ENCODE data around the gene MRPL19.
A peak's percentile ranks its signal among the peaks of the same experiment; 100 is the strongest.
"Not testable (repeated sequence)": the region's sequence is repeated elsewhere in the genome, so short reads cannot be mapped to it uniquely, and the experiment has no call there.

Gene MRPL19

DNA sequence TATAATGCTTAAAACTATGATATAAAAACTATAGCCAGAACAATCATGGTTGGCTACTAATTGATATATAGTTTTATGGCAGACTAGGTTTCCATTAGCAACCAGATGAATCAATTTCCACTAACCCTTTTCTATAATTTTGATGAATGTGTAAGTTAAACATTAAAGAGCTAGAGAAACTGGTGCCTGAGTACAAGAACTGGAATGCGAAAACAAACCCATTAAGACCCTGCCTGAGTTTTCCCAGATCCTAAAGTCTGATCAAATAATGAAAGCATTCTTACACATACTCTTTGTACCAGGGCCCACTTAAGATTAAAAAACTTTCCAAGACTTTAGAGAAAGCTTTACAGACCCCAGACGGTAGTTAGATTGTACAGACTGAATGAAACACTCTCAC, 21.3 kb downstream of the MRPL19 start:
- DNase-seq (ENCODE audit: low spot score) = no peak

DNA sequence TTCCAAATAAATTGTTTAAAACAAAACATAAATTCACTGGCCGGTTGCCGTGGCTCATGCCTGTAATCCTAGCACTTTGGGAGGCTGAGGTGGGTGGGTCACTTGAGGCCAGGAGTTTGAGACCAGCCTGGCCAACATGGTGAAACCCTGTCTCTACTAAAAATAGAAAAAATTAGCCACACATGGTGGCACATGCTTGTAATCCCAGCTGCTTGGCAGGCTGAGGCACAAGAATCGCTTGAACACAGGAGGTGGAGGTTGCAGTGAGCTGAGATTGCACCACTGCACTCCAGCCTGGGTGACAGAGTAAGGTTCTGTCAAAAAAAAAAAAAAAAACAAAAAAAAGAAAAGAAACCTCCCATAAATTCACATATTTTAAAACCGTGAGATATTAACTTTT, 28.8 kb downstream of the MRPL19 start:
- DNase-seq (ENCODE audit: low spot score) = not testable (repeated sequence)

DNA sequence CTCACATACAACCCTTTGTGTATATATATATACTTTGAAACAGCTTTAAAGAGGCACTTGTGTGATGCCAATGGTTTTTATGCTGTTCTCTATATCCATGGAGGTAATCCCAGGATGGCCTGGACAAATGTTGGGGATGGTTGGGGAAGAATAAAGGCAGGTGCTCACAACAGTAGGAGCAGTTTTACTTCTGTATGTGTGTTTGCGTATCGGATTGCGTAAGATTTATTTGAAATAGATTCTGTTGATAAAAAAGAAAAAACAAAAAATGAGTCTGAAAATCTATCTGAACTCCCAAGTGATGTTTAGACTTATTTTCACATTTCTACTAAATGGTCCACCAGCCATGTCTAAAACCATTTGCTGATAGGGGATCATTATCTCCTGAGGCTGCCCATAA, 29.3 kb downstream of the MRPL19 start:
- DNase-seq (ENCODE audit: low spot score) = no peak

DNA sequence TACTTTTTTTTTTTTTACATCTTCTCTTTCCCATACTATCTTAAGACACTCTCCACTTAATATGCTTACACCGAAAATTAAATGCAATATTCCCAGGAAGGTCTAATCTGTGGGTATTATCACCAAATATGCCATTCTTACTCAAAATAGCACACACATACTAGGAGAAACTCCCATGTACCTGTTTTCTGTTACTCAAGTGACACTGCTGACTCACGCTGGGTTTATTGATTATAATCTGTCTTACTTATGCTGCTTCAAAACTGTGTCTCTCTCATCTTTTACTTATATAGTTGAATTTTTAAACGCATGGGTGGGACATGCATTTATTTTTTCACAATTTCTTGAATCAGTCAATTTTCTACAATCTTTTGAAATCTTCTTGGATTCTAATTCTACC, 29.9 kb downstream of the MRPL19 start:
- peak; percentile 14 for DNase-seq (ENCODE audit: low spot score)

DNA sequence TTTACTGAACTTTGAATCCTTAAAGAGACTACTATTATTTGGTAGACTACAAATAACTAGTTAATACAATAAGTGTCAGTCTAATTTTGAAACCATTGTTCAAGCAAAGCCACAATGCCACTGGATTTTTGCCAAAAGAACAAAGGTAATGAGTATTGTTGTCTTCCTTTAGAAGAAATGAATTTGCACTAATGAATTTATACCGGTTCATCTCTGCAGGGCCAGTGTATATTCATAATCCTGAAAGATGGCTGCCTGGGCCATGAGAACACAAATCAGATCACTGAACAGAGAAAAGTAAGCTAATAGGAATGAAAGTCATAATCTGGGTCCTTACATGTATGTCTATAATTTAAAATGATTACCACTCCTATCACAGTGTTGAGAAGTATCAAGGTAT, 33.0 kb downstream of the MRPL19 start:
- DNase-seq (ENCODE audit: low spot score) = no peak

DNA sequence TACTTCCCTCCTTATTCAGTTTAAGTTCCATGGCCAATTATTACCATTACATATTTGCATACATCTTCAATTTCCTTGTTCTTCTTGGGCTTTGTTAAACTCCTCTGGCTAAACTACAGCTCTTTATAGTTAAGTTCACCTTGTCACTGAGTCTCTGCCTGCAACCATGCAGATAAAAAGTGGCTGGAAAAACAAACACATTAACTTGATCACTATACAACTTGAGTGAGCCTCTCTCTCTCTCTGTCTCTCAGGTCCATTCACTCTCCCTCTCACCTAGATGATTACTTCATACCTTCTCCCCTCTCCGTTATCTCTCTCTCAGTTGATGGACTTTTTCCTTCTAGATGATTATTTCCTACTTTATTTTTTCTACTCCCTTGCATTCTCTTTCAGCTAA, 33.8 kb downstream of the MRPL19 start:
- no peak for DNase-seq (ENCODE audit: low spot score)

DNA sequence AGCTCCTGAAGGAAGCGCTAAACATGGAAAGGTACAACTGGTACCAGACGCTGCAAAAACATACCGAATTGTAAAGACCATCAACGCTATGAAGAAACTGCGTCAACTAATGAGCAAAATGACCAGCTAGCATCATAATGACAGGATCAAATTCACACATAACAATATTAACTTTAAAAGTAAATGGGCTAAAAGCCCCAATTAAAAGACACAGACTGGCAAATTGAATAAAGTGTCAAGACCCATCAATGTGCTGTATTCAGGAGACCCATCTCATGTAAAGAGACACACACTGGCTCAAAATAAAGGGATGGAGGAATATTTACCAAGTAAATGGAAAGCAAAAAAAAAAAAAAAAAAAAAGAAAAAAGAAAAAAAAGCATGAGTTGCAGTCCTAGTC, 36.8 kb downstream of the MRPL19 start:
- DNase-seq (ENCODE audit: low spot score) = not testable (repeated sequence)

DNA sequence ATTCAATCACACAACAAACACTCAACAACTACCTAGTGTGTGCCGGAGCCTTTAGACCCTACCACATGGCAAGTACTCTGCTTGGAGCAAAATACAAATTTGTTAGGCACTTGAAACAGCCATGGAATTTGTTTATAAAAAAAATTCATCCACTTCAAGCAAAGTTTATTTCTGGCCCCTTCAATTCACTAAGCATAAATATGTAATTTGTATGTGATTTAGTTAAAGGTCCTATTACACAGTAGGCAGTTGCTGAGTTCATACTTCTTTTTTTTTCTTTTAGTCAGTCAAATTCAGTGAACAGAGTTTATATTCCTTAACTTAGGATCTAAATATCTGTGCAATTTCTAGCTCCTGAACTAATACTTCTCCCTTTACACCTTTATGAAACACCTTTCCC, 41.6 kb downstream of the MRPL19 start:
- DNase-seq (ENCODE audit: low spot score) = no peak

DNA sequence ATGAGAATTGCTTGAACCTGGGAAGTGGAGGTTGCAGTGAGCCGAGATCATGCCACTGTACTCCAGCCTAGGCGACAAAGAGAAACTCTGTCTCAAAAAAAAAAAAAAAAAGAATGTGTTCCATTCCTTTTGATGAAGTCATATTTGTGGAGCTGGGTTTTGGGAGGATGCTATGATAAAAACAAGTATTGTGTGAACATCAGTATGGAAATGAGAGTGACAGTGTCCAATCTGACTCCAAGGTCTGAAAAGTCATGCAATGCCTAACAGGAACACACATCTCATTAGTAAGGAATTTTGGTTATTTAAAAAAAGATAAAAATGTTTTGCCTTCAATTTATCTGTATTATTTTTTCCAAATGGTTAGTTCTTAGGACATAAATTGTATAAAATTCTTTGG, 52.3 kb downstream of the MRPL19 start:
- DNase-seq (ENCODE audit: low spot score) = no peak

DNA sequence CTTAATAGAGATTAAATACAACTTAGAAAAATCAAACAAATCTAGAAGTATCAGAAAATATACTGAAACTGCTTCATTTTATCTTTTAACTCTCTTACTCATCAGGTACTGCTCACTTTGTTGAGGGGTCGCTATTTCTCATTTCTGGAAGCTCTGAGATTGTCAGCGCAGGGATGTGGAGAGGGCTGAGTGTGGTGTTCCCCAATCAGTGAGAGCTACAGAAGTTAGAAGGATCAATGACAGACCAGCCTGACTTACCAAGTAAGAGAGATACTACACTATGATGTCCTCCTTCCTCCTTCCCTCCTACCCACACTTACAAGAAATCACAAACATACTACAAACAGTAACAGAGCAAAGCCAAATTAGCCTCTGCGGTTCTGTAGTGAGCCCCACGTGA, 56.0 kb downstream of the MRPL19 start:
- DNase-seq (ENCODE audit: low spot score) = no peak

DNA sequence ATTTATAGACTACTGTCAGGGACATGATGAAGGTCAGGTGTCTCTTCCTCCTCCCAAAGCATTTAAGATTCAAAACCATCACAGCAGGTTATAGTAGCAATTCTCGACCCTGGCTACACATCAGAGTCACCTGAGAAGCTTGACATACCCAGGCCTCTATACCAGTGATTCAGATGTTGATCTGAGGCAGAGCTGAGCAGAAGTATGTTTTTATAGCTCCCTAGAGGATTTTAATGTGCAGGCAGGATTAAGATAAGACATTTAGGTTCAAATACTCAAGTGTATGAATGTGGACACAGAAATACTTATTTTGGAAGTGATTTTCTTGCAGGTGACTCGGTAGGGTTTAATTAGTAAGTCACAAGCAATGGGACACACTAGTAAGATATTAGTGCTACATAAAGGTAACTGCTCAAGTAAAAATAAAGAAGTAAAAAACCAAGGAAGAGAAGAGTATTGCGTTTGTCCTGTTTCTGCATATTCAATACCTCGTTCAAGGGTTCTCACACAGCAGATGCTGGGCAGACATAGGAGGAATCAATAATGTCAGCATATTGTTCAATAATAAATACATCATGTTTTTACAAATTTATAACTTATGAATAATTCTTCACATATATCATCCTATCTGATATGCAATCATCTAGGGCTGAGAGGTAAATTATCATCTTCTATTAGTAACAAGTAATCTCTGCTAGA, 57.2 kb downstream of the MRPL19 start:
- no peak for DNase-seq (ENCODE audit: low spot score)

DNA sequence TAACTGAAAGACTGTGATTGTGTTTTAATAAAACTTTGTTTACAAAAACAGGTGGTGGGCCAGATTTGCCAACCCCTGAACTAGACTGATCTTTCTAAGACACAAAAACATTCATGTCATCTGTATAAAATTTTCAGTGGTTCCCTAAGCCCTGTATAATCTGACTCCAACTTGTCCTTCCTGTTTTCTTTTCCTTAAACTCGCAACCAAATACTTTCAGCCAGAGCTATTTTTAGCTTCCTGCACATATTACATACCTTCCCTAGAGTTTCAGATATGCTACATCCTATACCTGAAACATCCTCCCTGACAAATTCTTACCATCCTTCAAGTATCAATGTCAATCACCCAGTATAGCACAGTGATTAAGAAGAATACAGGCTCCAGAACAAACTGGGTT, 59.3 kb downstream of the MRPL19 start:
- DNase-seq (ENCODE audit: low spot score) = no peak

DNA sequence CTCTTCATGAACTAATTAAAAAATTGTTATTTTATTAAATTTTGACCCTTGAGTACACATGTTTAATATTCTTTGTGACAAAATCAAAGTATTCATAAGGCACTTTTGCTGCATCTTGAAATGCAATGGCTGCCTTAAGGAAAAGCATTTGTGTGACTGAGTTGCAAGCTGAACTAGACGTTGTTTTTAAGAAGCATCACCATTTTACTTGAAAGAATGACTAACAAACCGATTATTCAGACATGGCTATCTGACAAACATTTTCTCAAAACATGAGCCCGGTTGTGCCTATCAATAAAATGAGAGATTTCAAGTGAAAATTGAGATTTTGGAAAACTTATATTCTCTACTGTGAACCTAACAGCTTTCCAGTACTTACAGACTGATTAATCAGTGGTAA, 61.3 kb downstream of the MRPL19 start:
- DNase-seq (ENCODE audit: low spot score) = no peak

DNA sequence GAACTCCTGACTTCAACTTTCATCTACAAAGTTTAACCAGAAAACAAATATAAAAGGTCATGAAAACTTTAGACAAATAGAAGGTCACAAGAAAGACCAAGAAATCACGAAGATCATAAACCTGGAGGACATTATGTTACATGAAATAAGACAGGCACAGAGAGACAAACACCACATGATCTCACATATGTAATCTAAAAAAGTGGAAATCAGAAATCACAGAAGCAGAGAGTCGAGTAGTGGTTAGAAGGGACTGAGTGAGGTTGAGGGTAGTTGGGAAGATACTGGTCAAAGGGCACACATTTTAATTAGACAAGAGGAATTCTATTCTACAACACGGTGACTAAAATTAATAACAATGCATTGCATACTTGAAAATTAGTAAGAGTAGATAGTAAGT, 62.7 kb downstream of the MRPL19 start:
- no peak for DNase-seq (ENCODE audit: low spot score)

DNA sequence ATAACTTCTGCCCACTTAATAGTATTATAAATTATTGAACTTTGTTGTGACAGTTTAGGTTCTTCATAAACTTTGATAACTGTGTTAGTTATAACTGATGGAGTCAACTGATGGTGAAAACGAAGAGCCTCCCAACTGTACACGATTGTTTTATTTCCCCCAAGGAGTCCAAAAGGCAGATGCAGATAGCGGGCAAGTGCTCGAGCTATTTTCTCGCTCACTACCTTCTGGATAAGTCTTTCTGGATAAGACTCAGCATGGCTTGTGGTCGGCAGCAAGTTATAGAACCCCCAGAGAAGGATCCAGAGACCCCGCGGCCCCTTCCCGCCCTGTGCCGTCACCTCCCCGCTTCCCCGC, 63.6 kb downstream of the MRPL19 start:
- DNase-seq (ENCODE audit: low spot score) = no peak

DNA sequence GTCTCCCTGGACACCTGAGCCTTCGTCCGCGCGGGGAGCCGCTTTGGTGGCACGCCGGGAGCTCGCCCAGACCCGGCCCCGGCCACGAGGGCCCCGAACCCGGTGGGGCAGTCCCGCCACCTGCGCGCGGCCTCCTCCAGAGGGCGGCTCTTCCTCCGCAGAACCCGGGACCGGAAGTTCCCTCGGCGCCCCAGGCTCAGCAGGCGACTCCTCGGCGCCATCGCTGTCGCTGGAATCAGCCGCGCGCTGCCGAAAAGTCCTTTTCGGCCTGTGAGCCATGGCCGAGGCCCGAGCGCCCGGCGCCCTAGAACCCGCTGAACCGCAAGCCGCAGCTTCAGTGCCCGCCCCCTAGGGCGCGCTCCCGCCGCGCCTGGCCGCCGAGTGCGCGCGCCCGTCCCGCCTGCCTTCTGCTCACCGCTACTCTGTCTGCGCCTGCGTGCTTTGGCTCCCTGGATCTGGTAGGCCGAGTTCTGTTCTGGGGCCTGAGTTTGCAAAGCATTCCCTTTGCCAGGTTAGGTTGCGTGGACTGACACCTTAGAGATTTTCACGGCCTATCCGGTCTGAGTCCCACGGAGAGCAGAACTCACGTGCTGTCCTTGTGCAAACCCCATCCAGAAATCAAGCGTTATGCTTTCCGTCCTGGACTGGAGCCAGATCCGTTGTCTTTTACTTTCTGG, 64.1 kb downstream of the MRPL19 start, which contains the start of gene GCFC2:
Gene GCFC2, minus strand, starts transcription at position 339 of the 677 bp plus-strand sequence. Its CDS starts 60 bp downstream, at position 279.
- DNase-seq (ENCODE audit: low spot score) = peak; percentile 86

DNA sequence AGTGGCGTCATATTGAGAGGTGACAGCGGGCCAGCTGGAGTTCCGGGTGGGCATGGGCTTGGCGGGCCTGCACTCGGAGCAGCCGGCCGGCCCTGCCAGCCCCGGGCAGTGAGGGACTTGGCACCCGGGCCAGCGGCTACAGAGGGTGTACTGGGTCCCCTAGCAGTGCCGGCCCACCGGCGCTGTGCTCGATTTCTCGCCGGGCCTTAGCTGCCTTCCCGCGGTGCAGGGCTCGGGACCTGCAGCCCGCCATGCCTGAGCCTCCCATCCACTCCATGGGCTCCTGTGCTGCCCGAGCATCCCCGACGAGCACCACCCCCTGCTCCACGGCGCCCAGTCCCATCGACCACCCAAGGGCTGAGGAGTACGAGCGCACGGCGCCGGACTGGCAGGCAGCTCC, 65.0 kb downstream of the MRPL19 start:
- not testable (repeated sequence) for DNase-seq (ENCODE audit: low spot score)

DNA sequence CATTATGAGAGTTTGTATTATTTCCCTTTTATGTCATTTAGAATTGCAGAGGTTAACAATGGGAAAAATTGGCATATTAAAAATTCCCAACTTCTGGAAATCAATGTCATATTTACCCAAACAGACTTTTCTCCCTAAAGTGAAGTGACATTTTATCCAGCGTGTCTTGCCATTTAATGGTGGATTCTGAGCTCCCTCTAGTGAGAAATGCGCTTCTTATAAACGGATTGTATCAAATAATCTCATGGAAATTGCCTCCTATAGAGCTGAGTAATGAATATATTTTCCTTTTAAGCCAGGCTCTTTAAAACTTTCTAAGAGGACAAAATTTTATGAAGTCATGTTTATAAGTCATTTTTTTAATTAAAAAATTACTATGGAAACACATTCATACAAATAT, 69.8 kb downstream of the MRPL19 start:
- no peak for DNase-seq (ENCODE audit: low spot score)

DNA sequence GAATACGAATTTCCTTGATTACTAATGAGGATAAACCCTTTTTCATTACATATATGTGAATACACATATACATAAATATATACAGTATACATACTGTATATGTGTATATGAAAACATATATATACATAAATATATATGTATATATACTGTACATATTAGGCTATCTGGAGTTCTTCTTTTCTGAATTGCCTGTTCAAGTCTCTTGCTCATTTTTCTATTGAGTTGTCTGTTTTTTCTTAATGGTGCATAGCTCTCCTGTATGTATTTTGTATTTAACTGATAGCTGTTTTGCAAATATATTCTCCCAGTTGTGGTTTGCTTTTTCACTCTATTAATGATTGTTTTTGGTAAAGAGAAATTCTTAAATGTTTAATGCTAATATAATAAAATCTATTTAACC, 73.0 kb downstream of the MRPL19 start:
- no peak for DNase-seq (ENCODE audit: low spot score)

DNA sequence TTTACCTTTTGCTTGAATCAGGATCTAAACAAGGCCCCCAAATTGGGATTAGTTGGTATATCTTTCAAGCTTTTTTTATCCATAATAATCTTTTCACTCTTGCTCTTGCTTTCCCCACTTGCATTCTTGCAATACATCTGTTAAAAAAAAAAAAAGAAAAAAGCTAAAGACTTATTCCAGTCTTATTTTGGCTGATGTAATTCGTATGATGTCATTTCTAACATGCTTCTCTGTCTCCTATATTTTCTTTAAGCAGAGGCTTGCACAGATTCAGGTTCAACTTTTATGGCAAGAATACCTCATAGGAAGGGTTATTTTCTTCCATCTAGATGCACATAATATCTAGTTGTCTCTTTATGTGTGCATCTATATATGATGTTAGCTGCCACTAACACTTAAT, 73.9 kb downstream of the MRPL19 start:
- no peak for DNase-seq (ENCODE audit: low spot score)

DNA sequence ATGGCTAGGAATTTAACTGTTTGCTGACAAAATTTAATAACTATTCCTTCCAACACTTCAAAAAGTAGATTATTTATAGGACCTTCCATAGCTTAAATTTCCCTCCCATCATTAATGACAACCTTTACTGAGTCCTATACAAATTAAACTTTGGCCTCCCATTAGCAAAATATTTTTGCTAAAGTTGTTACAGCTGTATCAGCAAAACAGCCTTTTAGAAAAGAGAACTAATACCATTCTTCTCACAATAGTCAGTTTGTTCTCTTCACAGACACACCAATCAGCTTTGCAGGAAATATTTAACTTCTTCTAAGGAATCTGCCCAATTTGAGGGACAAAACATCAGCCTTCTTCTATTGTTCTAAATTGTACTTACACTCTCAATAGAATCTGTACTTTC, 76.1 kb downstream of the MRPL19 start:
- DNase-seq (ENCODE audit: low spot score) = no peak

DNA sequence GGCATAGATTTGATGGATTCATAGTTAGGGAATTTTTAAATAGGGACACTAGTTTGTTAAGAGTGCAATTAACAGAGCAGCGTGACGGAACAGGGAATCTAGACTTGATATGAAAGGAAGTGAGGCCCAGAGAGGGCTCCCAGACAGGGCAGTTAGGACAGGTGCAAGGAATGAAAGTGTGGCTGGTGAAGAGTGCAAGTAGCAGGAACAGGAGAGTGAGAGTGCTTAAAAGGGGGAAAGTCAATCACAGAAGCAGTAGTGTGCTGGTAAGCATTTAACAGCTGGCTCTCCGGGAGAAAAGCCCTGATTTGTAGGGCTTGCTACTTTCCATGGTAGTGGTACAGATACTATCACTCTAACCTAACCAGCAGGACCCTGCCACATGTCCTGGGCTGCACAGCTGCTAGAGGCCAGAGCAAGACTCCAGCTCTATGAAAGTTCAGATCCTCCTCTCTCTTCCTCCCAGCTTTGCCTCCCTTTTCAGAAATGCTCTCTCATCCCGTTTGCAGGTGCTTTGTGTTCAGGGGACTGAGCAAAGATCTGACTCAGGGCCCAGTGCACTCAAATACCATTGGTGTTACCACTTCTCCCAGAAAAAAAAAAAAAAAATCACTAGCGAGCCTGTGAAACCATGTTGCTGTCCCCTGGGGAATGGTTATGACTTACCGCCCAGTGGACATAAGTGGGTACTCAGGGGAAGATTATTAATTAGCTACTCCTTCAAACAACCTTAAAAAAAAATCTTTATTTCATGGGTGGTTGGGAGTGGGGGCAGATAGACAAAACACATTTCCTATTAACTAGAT, 82.2 kb downstream of the MRPL19 start:
- no peak for DNase-seq (ENCODE audit: low spot score)

DNA sequence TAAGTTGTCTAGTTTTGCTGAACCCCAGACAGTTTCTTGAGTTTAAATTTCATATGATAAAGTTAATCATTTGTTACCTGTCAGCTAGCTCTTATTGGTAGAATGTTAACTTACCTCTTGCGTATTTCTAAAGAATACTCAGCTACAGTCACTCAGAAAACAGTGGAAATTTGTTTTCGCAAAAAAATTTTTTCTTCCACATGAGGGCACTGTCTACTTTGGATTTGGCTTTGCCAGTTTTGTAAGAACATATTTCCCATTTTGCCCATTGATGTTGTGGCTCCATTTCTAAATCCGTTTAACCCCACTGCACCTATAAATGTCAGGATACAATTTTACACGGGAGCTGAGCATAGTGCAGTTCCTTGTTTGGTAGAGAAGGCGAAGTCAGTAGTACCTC, 83.3 kb downstream of the MRPL19 start:
- DNase-seq (ENCODE audit: low spot score) = no peak
